GM21367 (cell line): ENCODE data around the gene ADAR.

Experiments used
- ATAC-seq: cut with Tn5 transposase; IDR thresholded peaks from one replicate; pipeline ENCODE4 v1.9.1; 2021; ENCODE audit not compliant: unreplicated experiment

ADAR gene

GRCh38 chr1:154559466-154560044 is 48.4 kb downstream of the ADAR start:
- ATAC-seq, result peak; percentile 35

DNA sequence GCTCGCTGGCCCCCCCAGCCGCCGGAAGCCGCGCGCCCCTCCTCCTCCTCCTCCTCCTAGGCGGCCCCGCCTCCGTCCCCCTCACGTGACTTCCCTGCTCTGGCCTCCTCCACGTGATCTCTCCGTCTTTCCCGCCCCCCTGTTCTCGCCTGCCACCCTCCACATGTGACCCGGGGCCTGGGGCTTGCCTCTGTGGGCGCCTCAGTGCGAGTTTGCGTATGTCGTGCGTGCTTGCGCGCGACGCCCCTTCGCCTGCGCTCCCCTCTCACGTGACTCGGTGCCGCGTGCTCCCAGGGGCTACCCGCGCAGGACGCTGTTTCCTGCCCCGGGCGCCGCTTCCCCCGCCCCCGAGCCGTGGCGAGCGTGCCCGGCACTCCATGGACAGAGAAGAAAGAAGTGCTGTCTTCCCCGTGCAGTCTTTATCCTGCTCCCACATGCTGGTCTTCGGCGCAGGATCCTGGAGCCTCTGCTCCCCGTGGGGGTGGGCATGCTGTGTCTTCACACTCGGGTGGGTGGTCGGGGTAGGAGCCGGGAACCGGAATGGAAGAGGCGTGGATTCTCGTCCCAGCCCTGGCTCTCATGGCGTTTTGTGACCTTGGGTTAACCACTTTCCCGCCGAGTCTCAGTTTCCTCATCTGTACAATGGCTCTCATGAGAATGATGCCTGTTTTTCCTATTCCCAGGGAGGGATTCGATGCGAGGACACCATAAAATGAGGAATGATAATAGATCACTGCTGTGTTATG is 49.1 kb downstream of the ADAR start:
- peak; percentile 79 for ATAC-seq

DNA sequence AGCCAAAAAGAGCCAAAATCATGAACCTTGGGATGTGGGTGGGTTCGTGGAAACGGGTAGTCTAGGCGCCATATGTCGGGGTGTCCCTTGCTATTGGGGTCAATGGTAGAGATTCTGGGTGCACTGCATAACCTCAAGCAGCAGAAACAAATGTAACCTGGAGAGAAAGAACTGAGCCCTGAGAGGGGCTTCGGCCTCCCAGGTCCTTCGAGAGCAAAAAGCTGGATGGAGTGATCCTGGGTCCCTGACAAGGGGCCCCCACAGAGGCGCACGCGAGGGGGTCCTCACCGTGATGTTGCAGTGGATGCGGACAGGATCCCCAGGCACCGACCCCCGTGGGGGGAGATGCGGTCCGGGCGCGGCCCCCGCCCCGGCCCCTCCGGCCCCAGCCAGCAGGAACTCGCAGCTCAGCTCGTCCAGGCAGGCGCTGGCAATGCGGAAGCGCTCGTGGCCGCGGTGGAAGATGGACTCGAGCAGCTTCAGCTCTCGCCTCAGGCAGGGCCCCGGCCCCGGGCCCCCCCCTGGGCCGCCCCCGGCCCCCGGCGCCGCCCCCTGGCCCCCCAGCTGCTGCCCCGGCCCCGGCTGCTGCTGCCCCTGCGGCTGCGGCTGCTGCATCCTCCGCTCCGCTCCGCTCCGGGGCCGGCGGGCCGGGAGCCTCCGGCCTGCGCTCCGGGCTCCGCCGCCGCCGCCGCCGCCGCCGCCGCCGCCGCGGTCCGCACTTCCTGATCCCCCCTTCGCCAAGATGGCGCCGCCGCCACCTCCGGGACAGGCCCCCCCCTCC is 49.9 kb downstream of the ADAR start, which contains the start of gene UBE2Q1:
Gene UBE2Q1 (minus strand): TSS at position 724 of the 781 bp plus-strand sequence. CDS start 109 bp downstream, at position 615.
- ATAC-seq, result no peak

GRCh38 chr1:154557248-154557938 is 50.6 kb downstream of the ADAR start:
- ATAC-seq, result no peak

DNA sequence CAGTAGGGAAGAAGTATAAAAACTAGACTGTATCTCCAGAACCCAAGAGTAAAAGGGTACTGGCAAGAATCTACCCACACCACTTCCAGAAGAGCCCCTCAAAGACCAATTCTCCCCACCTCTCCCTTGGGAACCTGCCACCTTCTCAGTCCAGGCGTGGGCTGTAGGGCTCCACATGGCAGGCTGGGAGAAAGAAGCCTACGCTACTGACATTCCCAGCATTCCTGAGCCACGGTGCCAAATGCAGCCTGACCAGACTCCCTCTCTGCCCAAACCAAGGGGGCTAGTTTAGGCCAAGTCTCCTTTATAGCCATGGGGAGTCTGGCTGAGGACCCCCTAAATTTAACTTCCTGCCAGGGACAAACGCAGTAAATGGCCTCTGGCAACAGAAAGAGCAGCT is 51.6 kb downstream of the ADAR start:
- no peak for ATAC-seq

- ATAC-seq, result no peak
Observed at GRCh38 chr1:154553056-154554030, 54.6 kb downstream of the ADAR start.

- no peak for ATAC-seq
Observed at GRCh38 chr1:154552036-154552435, 56.0 kb downstream of the ADAR start.

DNA sequence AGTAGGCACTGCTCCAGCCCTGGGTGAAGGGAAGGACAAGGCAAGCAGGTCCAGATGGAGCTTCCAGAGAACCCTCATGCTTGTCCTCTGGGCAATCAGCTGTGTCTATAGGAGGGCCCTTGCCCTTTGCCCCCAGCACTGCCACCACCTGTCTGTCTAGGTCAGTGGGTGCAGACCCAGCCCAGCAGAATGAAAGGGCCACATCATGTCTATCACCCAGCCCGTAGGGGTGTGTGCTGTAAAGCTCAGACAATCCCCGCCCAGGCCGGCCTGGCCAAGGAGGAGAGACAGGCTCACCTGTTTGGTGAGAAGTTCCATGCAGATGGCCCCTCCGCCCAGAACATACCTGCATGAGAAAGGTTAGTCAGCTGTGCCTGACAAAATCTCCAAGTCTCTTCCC is 56.5 kb downstream of the ADAR start:
- no peak for ATAC-seq

GRCh38 chr1:154550657-154551056 is 57.3 kb downstream of the ADAR start:
- no peak for ATAC-seq

GRCh38 chr1:154550070-154550469 is 57.9 kb downstream of the ADAR start:
- no peak for ATAC-seq

- ATAC-seq, result no peak
Observed at GRCh38 chr1:154549202-154549770, 58.7 kb downstream of the ADAR start.

- ATAC-seq, result no peak
Observed at GRCh38 chr1:154548028-154548427, 60.0 kb downstream of the ADAR start.

DNA sequence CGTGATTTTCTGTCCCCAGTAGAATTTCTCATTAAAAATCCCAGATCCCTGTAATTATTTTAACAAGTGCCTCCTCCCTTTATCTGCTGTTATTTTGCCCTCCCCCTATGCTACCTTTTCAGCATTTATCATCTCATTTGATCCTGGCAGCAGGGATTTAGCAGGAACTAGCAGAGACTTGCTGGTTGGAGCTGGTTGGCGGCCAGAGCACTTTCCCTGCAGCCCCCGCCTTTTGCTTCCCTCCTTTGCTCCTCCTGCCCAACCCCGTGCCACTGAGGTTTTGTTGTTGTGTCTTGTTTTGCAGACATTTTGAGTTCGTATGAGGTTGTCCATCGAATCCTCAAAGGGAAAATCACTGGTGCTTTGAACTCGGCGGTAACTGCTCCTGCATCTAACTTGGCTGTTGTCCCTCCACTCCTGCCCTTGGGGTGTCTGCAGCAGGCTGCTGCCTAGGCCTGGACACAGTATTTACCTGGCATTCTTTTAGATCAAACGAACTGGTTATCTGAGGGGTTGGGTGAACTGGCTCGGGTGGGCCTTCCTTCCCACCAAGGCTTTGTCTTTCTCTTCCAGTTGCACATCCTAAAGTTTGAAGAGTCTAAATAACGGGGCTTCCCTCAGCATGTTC is 60.8 kb downstream of the ADAR start:
- ATAC-seq, result no peak

DNA sequence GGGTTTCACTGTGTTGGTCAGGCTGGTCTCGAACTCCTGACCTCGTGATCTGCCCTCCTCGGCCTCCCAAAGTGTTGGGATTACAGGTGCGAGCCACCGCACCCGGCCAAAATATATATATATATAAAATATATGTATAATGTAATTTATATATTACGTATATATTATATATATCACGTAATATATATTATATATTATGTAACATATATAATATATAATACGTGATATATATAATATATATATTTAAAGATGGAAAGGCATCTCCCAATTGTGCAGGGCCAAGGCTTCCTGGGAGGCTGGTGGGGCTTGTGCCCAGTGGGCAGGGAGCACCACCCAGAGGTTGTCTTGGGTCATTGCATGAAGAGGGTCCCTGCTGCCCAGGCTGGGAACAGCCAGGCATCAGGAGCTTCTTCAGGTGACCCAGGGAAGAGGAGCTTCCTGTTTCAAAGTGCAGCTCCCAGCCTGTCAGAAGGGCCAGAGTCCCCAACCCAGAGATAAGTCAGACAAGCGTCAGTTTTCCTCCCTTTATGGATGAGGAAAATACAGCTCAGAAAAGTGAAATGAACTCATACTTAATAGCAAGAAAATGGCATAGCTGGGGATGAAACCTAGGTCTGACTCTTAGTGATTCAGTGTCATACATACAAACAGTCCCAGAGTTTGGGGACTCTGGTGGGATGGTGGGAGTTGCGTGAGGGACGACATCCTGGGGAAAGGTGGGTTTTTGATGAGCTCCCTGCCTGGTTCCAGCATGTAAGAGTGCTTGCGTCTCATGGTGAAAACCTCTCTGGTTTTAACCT is 61.5 kb downstream of the ADAR start:
- no peak for ATAC-seq

- ATAC-seq, result no peak
Observed at GRCh38 chr1:154541231-154541630, 66.8 kb downstream of the ADAR start.

DNA sequence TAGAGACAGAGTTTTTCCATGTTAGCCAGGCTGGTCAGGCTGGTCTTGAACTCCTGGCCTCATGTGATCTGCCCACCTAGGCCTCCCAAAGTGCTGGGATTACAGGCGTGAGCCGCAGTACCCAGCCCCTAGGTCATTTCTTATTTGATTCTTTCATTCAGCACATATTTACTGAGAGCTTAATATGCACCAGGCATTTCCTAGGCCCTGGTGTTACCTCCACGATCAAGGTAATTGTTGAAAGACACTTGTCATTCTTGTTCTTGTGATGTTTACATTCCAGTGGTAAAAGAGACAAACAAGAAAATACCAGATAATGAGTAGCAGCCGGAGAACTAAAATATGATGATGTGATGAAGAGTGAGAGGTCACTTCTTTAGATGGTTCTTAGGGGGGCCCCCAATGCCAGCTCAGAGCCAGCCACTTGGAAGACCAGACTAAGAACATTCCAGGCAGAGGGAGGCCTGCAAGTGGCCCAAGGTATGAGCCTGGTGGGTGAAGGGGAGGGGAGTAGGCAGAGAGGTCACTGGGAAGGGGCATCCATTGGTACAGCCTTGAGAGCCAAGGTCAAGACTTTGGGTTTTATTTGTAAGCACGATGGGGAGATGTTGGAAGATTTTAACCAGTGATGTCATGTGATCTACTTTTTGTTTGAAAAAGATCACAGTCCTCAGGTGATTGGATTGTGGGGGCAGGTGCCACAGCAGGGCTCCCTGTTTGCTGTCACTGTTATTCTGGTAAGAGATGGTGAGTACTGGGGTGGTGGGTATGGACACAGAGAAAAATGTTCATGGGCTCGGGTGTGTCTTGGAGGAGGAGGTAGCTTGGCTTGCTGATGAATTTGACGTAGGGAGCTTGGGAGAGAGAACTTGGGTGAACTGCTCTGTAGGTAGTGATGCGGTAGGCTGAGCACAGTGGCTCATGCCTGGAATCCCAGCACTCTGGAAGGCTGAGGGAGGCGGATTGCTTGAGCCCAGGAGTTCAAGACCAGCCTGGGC is 68.2 kb downstream of the ADAR start:
- ATAC-seq, result no peak

DNA sequence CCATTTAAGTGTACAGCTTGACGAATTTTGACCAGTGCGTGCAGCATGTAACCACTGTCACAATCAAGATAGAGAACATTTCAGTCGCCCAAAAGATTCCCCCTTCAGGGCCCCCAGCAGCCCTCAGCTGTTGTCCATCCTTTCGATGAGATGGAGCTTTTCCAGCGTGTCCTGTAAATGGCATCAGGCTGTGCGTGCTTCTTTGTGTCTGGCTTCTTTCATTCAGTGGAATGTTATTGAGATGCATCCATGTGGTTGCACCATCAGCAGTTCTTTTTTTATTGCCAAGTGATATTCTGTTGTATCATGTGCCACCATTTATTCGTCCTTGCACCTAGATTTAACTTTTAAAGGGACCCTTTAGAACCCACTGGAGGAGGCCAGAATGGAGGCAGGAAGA is 71.4 kb downstream of the ADAR start:
- ATAC-seq, result no peak
